ENCODE measurements around the gene DEGS2. TPM values are rescaled to one million over a fixed set of nuclear protein-coding genes. Genes with fewer than 3 reads are reported as not detected.

DEGS2 gene
- under 0.01 and 0.39 TPM in 2 replicates for total RNA-seq

DNA sequence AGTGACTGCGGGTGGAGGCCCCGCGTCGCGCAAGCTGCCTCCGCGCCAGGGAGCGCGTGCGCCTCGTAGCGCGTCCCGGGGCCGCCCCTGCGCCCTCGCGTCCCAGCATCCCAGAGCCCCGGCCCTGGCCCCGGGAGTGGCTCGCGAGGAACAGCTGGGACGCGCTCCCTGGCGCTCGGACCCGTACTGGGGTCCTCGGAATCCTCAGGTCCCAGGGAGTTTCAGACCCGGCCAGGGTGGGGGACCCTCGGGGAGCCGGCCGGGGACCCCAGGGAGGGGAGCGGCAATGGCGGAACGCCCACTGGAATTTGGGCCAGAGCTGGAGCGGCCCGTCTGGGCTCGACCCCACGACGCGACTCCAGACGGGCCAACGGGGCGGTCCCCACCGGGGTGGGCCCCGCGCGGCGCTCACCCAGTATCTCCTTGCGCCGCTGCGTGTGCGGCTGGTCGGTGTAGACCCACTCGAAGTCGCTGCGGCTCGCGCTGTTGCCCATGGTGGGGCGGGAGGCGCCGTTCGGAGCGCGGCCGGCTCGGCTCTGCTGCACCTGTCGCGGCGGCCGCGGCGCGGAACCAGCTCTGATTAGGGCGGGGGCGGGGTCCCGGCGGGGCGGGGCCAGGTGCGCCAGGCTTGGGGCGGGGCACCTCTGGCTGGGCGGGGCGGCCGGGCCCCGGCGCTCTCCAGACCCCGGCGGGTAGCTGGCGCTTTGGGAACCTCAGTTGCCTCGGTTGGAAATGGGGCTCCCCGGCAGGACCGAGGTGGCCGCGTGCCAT is at the start of gene DEGS2:
Gene DEGS2, minus strand, starts transcription at position 552 of the 771 bp plus-strand sequence. Its CDS starts 58 bp downstream, at position 494.

Small RNA genes lying within 50 kb of the gene (small RNA-seq; reads per million reads assigned to genes)
- gene MIR151B (0.43 reads per million, percentile 21 among the genes with 10 or more reads in this experiment), gene MIR342 (2,987 reads per million, percentile 100 among the genes with 10 or more reads in this experiment)

Other genes with a start within 250 kb of the DEGS2 start
- 17.8 and 38.5 TPM in 2 replicates for gene EVL, start 94.2 kb downstream of the DEGS2 start, total RNA-seq
- 47.1 and 52.8 TPM in 2 replicates for gene YY1, start 79.5 kb upstream of the DEGS2 start, total RNA-seq
- 13.8 and 18.5 TPM in 2 replicates for gene SLC25A29, start 146.8 kb upstream of the DEGS2 start, total RNA-seq
- not detected in 2 replicates for gene SLC25A47, start 163.7 kb upstream of the DEGS2 start, total RNA-seq
- gene WDR25, start 216.8 kb upstream of the DEGS2 start, total RNA-seq, result 19.6 and 23.9 TPM in 2 replicates

All from placental epithelial cell (primary cell).